SK-N-SH treated with all-trans-retinoic acid at 6 μM for 48 hours (cell line): ENCODE data around the gene TRIL.

ENCODE experiments used
- ATAC-seq: fragments of 200-7000 bp; cut with Tn5 transposase; 3 replicates; pipeline ENCODE4 v1.9.1; 2020; ENCODE audit warnings: mild to moderate bottlenecking, moderate library complexity
- ARNTL ChIP-seq: fragments of 450-650 bp; formaldehyde crosslinking; IDR thresholded peaks from 2 replicates; pipeline ENCODE4 v1.5.0; 2020; ENCODE audit warnings: low read depth, mild to moderate bottlenecking, moderate library complexity, borderline replicate concordance
- BACH2 ChIP-seq: fragments of 250-450 bp; sonication (Bioruptor Pico); IDR thresholded peaks from 2 replicates; pipeline ENCODE4 v1.9.0; 2021; ENCODE audit warnings: mild to moderate bottlenecking, borderline replicate concordance
- CSDC2 ChIP-seq: fragments of 250-450 bp; sonication (Bioruptor Pico); IDR thresholded peaks from 2 replicates; pipeline ENCODE4 v1.5.0; 2020; ENCODE audit warnings: mild to moderate bottlenecking, moderate library complexity
- ESRRG ChIP-seq: fragments of 250-450 bp; sonication (Bioruptor Pico); IDR thresholded peaks from 2 replicates; pipeline ENCODE4 v1.6.1; 2021; ENCODE audit warnings: mild to moderate bottlenecking
- GLIS3 ChIP-seq: fragments of 250-450 bp; sonication (Bioruptor Pico); IDR thresholded peaks from 2 replicates; pipeline ENCODE4 v1.5.0; 2020; ENCODE audit warnings: mild to moderate bottlenecking, moderate library complexity
- ISL1 ChIP-seq: fragments of 250-450 bp; sonication (Bioruptor Pico); IDR thresholded peaks from 2 replicates; pipeline ENCODE4 v2.1.2; 2022; ENCODE audit warnings: mild to moderate bottlenecking, moderate library complexity
- OSR1 ChIP-seq: fragments of 250-450 bp; sonication (Bioruptor Pico); IDR thresholded peaks from 2 replicates; pipeline ENCODE4 v1.8.0; 2022; ENCODE audit warnings: moderate library complexity, mild to moderate bottlenecking, inconsistent platforms
- PPARA ChIP-seq: fragments of 250-450 bp; sonication (Bioruptor Pico); IDR thresholded peaks from 2 replicates; pipeline ENCODE4 v1.5.0; 2020; ENCODE audit warnings: mild to moderate bottlenecking, borderline replicate concordance
- RARB ChIP-seq: fragments of 250-450 bp; sonication (Bioruptor Pico); IDR thresholded peaks from 2 replicates; pipeline ENCODE4 v1.8.0; 2021; ENCODE audit warnings: mild to moderate bottlenecking, moderate library complexity
- SNAI2 ChIP-seq: fragments of 250-450 bp; sonication (Bioruptor Pico); IDR thresholded peaks from 2 replicates; pipeline ENCODE4 v1.5.0; 2020; ENCODE audit warnings: mild to moderate bottlenecking, moderate library complexity
- TCF4 ChIP-seq: fragments of 250-450 bp; sonication (Bioruptor Pico); IDR thresholded peaks from 2 replicates; pipeline ENCODE4 v1.8.0; 2021; ENCODE audit warnings: mild to moderate bottlenecking, moderate library complexity, borderline replicate concordance
- TOX ChIP-seq: fragments of 250-450 bp; sonication (Bioruptor Pico); IDR thresholded peaks from 2 replicates; pipeline ENCODE4 v1.8.0; 2021; ENCODE audit warnings: mild to moderate bottlenecking, moderate library complexity, borderline replicate concordance
- ZC3H10 ChIP-seq: fragments of 250-450 bp; sonication (Bioruptor Pico); IDR thresholded peaks from 2 replicates; pipeline ENCODE4 v1.5.1; 2021; ENCODE audit warnings: mild to moderate bottlenecking, moderate library complexity
- ZFP3 ChIP-seq: fragments of 250-450 bp; sonication (Bioruptor Pico); IDR thresholded peaks from 2 replicates; pipeline ENCODE4 v1.5.0; 2020; ENCODE audit warnings: mild to moderate bottlenecking, moderate library complexity
- ZFP30 ChIP-seq: fragments of 450-650 bp; formaldehyde crosslinking; IDR thresholded peaks from 2 replicates; pipeline ENCODE4 v1.5.0; 2022; ENCODE audit warnings: mild to moderate bottlenecking, moderate library complexity
- ZNF565 ChIP-seq: fragments of 450-650 bp; formaldehyde crosslinking; conservative IDR thresholded peaks from 2 replicates; pipeline ENCODE4 v1.5.0; 2020; ENCODE audit warnings: low read depth, mild to moderate bottlenecking, moderate library complexity
- ZNF70 ChIP-seq: fragments of 450-650 bp; formaldehyde crosslinking; IDR thresholded peaks from 2 replicates; pipeline ENCODE4 v1.5.0; 2020; ENCODE audit warnings: mild to moderate bottlenecking, moderate library complexity
- ZNF8 ChIP-seq: fragments of 450-650 bp; formaldehyde crosslinking; IDR thresholded peaks from 2 replicates; pipeline ENCODE4 v1.5.0; 2020; ENCODE audit warnings: mild to moderate bottlenecking, moderate library complexity
- TF ChIP-seq, protein P1 (sequence below): fragments of 250-450 bp; sonication (Bioruptor Pico); IDR thresholded peaks from 2 replicates; pipeline ENCODE4 v1.8.0; 2021; ENCODE audit warnings: low read depth, mild to moderate bottlenecking, moderate library complexity, borderline replicate concordance
- TF ChIP-seq, protein P2 (sequence below): fragments of 250-450 bp; sonication (Bioruptor Pico); IDR thresholded peaks from 2 replicates; pipeline ENCODE4 v1.5.1; 2021; ENCODE audit warnings: mild to moderate bottlenecking, moderate library complexity
- TF ChIP-seq, protein P3 (sequence below): fragments of 250-450 bp; sonication (Bioruptor Pico); IDR thresholded peaks from 2 replicates; pipeline ENCODE4 v1.5.0; 2020; ENCODE audit warnings: mild to moderate bottlenecking, moderate library complexity
- TF ChIP-seq, protein P4 (sequence below): fragments of 250-450 bp; sonication (Bioruptor Pico); IDR thresholded peaks from 2 replicates; pipeline ENCODE4 v1.5.1; 2020; ENCODE audit warnings: low read depth, mild to moderate bottlenecking, moderate library complexity

Gene TRIL

DNA sequence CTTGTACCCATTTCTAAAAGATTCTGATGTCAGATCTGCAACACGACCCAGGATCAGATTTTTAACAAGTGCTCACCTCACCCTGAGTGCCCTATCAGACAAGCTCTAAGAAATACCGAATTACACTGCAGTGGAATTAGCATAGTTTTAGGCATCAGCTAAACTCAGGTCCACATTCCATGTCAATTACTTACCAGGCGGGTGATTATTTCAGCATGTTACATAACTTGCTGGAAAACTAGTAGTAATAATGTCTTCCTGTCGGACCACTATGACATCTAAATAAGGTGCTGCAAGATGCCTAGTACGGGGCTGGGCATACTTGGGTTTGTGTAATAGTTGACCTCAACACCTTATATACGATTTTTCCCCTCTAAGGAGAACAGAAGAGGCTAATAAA is 21.0 kb downstream of the TRIL start:
- no peak for ATAC-seq
- TF ChIP-seq ZNF565 (CRISPR knock-in tag): no peak
- TF ChIP-seq, protein P1, sequence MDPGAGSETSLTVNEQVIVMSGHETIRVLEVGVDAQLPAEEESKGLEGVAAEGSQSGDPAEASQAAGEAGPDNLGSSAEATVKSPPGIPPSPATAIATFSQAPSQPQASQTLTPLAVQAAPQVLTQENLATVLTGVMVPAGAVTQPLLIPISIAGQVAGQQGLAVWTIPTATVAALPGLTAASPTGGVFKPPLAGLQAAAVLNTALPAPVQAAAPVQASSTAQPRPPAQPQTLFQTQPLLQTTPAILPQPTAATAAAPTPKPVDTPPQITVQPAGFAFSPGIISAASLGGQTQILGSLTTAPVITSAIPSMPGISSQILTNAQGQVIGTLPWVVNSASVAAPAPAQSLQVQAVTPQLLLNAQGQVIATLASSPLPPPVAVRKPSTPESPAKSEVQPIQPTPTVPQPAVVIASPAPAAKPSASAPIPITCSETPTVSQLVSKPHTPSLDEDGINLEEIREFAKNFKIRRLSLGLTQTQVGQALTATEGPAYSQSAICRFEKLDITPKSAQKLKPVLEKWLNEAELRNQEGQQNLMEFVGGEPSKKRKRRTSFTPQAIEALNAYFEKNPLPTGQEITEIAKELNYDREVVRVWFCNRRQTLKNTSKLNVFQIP: no peak
- no peak for TF ChIP-seq TOX (CRISPR knock-in tag)
- no peak for TF ChIP-seq PPARA (CRISPR knock-in tag)
- TF ChIP-seq, protein P2, sequence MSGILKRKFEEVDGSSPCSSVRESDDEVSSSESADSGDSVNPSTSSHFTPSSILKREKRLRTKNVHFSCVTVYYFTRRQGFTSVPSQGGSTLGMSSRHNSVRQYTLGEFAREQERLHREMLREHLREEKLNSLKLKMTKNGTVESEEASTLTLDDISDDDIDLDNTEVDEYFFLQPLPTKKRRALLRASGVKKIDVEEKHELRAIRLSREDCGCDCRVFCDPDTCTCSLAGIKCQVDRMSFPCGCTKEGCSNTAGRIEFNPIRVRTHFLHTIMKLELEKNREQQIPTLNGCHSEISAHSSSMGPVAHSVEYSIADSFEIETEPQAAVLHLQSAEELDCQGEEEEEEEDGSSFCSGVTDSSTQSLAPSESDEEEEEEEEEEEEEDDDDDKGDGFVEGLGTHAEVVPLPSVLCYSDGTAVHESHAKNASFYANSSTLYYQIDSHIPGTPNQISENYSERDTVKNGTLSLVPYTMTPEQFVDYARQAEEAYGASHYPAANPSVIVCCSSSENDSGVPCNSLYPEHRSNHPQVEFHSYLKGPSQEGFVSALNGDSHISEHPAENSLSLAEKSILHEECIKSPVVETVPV: no peak
- TF ChIP-seq CSDC2 (CRISPR knock-in tag): no peak
- TF ChIP-seq ISL1 (CRISPR knock-in tag): no peak
- TF ChIP-seq ZNF8 (CRISPR knock-in tag): no peak
- TF ChIP-seq GLIS3: no peak
- no peak for TF ChIP-seq RARB (CRISPR knock-in tag)
- no peak for TF ChIP-seq SNAI2 (CRISPR knock-in tag)
- TF ChIP-seq OSR1 (CRISPR knock-in tag): no peak
- TF ChIP-seq ARNTL (CRISPR knock-in tag): no peak
- no peak for TF ChIP-seq ZFP30 (CRISPR knock-in tag)
- TF ChIP-seq TCF4 (CRISPR knock-in tag): no peak
- no peak for TF ChIP-seq ZC3H10 (CRISPR knock-in tag)

DNA sequence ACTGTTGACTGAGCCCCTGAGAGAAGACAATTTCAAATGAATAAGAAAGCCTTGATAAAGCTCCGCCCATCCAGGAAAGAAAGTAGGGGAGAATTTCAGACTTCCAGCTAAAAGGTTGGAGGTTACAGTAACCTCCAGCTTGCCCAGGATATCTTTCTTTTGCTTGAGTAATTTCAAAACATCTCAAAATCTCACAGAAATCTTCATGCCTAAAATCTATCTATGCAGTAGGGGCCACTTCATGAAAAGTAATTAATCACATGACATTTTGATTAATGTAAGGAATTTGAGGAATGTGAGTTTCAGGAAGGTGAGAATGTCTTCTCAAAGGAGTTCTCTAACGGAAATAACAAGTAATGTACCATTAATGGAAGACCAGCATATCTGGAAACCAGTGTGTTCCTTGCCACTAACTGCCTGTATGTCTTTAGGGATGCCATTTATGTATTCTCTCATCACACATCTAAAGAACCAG is 24.2 kb downstream of the TRIL start:
- no peak for ATAC-seq
- TF ChIP-seq RARB (CRISPR knock-in tag) (no peak), ZNF8 (CRISPR knock-in tag) (no peak), ESRRG (no peak), ZFP30 (CRISPR knock-in tag) (no peak), ZC3H10 (CRISPR knock-in tag) (no peak), ZNF565 (CRISPR knock-in tag) (no peak), ZNF70 (no peak), ZFP3 (CRISPR knock-in tag) (no peak), SNAI2 (CRISPR knock-in tag) (no peak), BACH2 (CRISPR knock-in tag) (no peak), CSDC2 (CRISPR knock-in tag) (no peak), PPARA (CRISPR knock-in tag) (no peak), TCF4 (CRISPR knock-in tag) (no peak), ISL1 (CRISPR knock-in tag) (no peak)
- TF ChIP-seq, protein P3, sequence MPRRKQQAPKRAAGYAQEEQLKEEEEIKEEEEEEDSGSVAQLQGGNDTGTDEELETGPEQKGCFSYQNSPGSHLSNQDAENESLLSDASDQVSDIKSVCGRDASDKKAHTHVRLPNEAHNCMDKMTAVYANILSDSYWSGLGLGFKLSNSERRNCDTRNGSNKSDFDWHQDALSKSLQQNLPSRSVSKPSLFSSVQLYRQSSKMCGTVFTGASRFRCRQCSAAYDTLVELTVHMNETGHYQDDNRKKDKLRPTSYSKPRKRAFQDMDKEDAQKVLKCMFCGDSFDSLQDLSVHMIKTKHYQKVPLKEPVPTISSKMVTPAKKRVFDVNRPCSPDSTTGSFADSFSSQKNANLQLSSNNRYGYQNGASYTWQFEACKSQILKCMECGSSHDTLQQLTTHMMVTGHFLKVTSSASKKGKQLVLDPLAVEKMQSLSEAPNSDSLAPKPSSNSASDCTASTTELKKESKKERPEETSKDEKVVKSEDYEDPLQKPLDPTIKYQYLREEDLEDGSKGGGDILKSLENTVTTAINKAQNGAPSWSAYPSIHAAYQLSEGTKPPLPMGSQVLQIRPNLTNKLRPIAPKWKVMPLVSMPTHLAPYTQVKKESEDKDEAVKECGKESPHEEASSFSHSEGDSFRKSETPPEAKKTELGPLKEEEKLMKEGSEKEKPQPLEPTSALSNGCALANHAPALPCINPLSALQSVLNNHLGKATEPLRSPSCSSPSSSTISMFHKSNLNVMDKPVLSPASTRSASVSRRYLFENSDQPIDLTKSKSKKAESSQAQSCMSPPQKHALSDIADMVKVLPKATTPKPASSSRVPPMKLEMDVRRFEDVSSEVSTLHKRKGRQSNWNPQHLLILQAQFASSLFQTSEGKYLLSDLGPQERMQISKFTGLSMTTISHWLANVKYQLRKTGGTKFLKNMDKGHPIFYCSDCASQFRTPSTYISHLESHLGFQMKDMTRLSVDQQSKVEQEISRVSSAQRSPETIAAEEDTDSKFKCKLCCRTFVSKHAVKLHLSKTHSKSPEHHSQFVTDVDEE: no peak
- TF ChIP-seq, protein P4, sequence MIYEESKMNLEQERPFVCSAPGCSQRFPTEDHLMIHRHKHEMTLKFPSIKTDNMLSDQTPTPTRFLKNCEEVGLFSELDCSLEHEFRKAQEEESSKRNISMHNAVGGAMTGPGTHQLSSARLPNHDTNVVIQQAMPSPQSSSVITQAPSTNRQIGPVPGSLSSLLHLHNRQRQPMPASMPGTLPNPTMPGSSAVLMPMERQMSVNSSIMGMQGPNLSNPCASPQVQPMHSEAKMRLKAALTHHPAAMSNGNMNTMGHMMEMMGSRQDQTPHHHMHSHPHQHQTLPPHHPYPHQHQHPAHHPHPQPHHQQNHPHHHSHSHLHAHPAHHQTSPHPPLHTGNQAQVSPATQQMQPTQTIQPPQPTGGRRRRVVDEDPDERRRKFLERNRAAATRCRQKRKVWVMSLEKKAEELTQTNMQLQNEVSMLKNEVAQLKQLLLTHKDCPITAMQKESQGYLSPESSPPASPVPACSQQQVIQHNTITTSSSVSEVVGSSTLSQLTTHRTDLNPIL (CRISPR knock-in tag): no peak
- TF ChIP-seq, protein P1: no peak

DNA sequence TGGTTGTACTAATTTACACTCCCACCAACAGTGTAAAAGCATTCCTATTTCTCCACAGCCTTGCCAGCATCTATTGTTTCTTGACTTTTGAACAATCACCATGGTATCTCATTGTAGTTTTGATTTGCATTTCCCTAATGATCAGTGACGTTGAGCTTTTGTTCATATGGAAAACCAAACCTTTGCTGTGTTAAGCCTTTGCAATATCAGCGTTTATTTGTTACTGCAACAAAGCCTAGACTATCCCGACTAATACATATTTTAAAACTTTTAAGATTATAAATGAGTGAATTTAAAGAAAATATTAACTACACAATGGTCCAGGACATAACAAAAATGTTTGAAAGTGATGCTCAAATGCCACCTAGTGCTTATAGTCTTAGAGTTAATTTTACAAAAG is 26.6 kb downstream of the TRIL start:
- TF ChIP-seq ESRRG (no peak), ZC3H10 (CRISPR knock-in tag) (no peak)
- TF ChIP-seq, protein P4 (CRISPR knock-in tag): no peak
- ATAC-seq: no peak
